Measurements from ENCODE around the gene SPAG4. TPM values are rescaled to one million over a fixed set of nuclear protein-coding genes. Genes with fewer than 3 reads are reported as not detected.

SPAG4 gene
- total RNA-seq (ENCODE audit: low replicate concordance), result 3.5 and 17.3 TPM in 2 replicates

GRCh38 chr20:35615667-35616464 is at the start of gene SPAG4:
TSS of gene SPAG4 (plus strand) at chr20:35615829. CDS start at chr20:35616004, 175 bp downstream.

GRCh38 chr20:35664466-35665206 is 49.0 kb downstream of the SPAG4 start, which contains the start of the genes CPNE1 and RBM12:
TSS of gene CPNE1 (minus strand) at chr20:35664900. CDS start at chr20:35632923, 31,977 bp downstream.
TSS of gene RBM12 (minus strand) at chr20:35664900. CDS start at chr20:35655322, 9,578 bp downstream.

Other genes with a start within 250 kb of the SPAG4 start
- gene UQCC1, start 203.9 kb upstream of the SPAG4 start, total RNA-seq (ENCODE audit: low replicate concordance), result 25.5 and 34.3 TPM in 2 replicates
- 1.8 and 12.8 TPM in 2 replicates for gene GDF5, start 177.6 kb upstream of the SPAG4 start, total RNA-seq (ENCODE audit: low replicate concordance)
- 16.4 and 38.3 TPM in 2 replicates for gene CEP250, start 160.2 kb upstream of the SPAG4 start, total RNA-seq (ENCODE audit: low replicate concordance)
- not detected in 2 replicates for gene C20orf173, start 86.2 kb upstream of the SPAG4 start, total RNA-seq (ENCODE audit: low replicate concordance)
- 358 and 938 TPM in 2 replicates for gene ERGIC3, start 73.8 kb upstream of the SPAG4 start, total RNA-seq (ENCODE audit: low replicate concordance)
- 160 and 220 TPM in 2 replicates for gene CPNE1, start 49.1 kb downstream of the SPAG4 start, total RNA-seq (ENCODE audit: low replicate concordance)
- gene RBM12, start 49.1 kb downstream of the SPAG4 start, total RNA-seq (ENCODE audit: low replicate concordance), result 15.6 and 30.8 TPM in 2 replicates
- 17.8 and 21.7 TPM in 2 replicates for gene NFS1, start 83.5 kb downstream of the SPAG4 start, total RNA-seq (ENCODE audit: low replicate concordance)
- gene ROMO1, start 83.6 kb downstream of the SPAG4 start, total RNA-seq (ENCODE audit: low replicate concordance), result 254 and 437 TPM in 2 replicates
- 279 and 325 TPM in 2 replicates for gene RBM39, start 126.4 kb downstream of the SPAG4 start, total RNA-seq (ENCODE audit: low replicate concordance)
- 15.8 and 19.1 TPM in 2 replicates for gene PHF20, start 156.2 kb downstream of the SPAG4 start, total RNA-seq (ENCODE audit: low replicate concordance)

All from smooth muscle cell of the coronary artery (primary cell).